ENCODE data around the gene GXYLT1.

DNA sequence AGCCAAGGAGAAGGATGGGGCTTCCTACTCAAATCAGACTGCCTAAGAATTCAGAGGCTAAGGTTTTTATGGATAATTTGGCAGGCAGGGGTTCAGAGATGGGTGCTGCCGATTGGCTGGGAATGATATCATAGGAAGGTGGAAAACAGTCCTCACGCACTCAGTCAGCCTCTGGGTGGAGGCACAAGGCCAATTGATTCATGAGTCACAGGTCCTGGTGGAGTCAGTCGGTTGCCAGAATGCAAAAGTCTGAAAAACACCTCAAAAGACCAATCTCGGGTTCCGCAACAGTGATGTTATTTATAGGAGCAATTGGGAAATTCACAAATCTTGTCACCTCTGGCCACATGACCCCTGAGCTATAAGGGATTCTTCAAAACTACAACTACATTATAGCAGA, 105.5 kb downstream of the GXYLT1 start:
- TF ChIP-seq, protein P1, sequence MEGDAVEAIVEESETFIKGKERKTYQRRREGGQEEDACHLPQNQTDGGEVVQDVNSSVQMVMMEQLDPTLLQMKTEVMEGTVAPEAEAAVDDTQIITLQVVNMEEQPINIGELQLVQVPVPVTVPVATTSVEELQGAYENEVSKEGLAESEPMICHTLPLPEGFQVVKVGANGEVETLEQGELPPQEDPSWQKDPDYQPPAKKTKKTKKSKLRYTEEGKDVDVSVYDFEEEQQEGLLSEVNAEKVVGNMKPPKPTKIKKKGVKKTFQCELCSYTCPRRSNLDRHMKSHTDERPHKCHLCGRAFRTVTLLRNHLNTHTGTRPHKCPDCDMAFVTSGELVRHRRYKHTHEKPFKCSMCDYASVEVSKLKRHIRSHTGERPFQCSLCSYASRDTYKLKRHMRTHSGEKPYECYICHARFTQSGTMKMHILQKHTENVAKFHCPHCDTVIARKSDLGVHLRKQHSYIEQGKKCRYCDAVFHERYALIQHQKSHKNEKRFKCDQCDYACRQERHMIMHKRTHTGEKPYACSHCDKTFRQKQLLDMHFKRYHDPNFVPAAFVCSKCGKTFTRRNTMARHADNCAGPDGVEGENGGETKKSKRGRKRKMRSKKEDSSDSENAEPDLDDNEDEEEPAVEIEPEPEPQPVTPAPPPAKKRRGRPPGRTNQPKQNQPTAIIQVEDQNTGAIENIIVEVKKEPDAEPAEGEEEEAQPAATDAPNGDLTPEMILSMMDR (conservative IDR thresholded peaks at IDR 0.05; ENCODE audit: low read depth in 2 of 2), result peak in 1 of 2 experiments; percentile 39; a peak in 2 of 4 replicates
- TF ChIP-seq POLR2AphosphoS5 (IDR thresholded peaks at IDR 0.05; ENCODE audit: low read depth) (no peak), EZH2 (IDR thresholded peaks at IDR 0.05; ENCODE audit: low read depth, unreplicated experiment) (no peak), EZH2phosphoT487 (IDR thresholded peaks at IDR 0.05; ENCODE audit: unreplicated experiment) (no peak), ZNF331 (CRISPR knock-in tag; IDR thresholded peaks at IDR 0.05; ENCODE audit: low read depth) (no peak), STAT1 (IDR thresholded peaks at IDR 0.05; ENCODE audit: unreplicated experiment) (no peak), CREB1 (CRISPR knock-in tag; IDR thresholded peaks at IDR 0.05; ENCODE audit: low read depth) (no peak), JUNB (IDR thresholded peaks at IDR 0.05; ENCODE audit: unreplicated experiment) (no peak)
- TF ChIP-seq, protein P2, sequence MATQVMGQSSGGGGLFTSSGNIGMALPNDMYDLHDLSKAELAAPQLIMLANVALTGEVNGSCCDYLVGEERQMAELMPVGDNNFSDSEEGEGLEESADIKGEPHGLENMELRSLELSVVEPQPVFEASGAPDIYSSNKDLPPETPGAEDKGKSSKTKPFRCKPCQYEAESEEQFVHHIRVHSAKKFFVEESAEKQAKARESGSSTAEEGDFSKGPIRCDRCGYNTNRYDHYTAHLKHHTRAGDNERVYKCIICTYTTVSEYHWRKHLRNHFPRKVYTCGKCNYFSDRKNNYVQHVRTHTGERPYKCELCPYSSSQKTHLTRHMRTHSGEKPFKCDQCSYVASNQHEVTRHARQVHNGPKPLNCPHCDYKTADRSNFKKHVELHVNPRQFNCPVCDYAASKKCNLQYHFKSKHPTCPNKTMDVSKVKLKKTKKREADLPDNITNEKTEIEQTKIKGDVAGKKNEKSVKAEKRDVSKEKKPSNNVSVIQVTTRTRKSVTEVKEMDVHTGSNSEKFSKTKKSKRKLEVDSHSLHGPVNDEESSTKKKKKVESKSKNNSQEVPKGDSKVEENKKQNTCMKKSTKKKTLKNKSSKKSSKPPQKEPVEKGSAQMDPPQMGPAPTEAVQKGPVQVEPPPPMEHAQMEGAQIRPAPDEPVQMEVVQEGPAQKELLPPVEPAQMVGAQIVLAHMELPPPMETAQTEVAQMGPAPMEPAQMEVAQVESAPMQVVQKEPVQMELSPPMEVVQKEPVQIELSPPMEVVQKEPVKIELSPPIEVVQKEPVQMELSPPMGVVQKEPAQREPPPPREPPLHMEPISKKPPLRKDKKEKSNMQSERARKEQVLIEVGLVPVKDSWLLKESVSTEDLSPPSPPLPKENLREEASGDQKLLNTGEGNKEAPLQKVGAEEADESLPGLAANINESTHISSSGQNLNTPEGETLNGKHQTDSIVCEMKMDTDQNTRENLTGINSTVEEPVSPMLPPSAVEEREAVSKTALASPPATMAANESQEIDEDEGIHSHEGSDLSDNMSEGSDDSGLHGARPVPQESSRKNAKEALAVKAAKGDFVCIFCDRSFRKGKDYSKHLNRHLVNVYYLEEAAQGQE (IDR thresholded peaks at IDR 0.05; ENCODE audit: unreplicated experiment), result no peak
